UCSD-AML1 (cell line): ENCODE data around the gene CACNA1B.
A peak's percentile ranks its signal among the peaks of the same experiment; 100 is the strongest.
"Not testable (repeated sequence)": the region's sequence is repeated elsewhere in the genome, so short reads cannot be mapped to it uniquely, and the experiment has no call there.

Source experiments
- DNase-seq: peaks from one replicate; lab custom pipeline; 2025; ENCODE audit not compliant: unreplicated experiment; lab: John Stamatoyannopoulos, UW

CACNA1B gene

DNA sequence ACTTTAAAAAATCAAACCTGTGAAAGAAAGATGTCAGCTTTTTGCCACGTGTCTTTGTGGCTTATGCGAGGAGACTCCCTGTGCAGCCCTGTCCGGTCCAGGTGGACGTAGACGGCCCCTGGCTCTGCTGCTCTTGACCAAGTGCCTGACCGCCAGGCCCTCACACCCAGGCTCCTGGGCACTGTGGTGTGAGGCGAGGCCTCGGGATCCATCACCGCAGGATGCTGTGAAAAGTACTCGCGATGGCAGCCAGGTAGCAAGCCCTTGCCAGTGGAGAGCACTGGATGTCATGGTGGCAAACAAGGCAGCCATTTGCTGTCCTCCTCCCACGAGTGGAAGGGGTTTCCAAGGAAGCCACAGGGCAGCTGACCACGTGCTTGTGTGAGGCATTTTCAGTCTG is 245.1 kb downstream of the CACNA1B start:
- DNase-seq, result no peak

DNA sequence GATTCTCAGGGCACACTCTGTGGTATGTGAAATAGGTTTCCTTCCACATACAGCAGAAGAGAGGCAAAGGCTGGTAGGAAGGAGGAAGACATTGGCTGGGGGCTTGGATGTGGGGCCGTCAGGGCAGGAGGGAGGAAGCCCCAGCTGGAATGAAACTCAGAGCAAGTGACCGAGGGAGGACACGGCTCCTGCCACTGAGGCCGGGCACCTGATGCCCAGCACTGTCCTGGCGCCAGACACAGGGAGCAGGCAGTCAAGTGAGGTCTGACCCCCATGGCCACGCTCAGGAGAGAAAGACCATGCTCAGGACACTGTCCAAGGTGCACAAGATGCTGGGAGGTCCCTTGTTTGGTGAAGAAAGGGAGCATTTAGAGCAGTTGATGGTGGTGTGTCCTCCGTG is 245.5 kb downstream of the CACNA1B start:
- no peak for DNase-seq

DNA sequence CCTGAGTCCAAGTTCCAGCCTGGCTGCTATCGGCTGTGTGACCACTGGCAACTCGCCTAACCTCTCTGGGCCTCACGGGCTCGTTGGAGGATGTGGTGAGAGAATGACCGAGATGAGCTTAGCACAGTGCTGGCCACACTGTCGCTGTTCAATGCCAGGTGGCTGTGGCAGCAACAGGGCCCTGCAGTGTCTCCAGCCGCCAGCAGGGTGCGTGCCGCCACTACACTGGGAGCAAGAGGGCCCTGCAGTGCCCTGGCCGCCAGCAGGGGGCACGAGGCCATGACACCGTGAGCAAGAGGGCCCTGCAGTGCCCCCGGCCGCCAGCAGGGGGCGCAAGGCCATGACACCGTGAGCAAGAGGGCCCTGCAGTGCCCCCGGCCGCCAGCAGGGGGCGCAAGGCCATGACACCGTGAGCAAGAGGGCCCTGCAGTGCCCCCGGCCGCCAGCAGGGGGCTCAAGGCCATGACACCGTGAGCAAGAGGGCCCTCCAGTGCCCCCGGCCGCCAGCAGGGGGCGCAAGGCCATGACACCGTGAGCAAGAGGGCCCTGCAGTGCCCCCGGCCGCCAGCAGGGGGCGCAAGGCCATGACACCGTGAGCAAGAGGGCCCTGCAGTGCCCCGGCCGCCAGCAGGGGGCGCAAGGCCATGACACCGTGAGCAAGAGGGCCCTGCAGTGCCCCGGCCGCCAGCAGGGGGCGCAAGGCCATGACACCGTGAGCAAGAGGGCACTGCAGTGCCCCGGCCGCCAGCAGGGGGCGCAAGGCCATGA is 248.7 kb downstream of the CACNA1B start:
- DNase-seq, result not testable (repeated sequence)

DNA sequence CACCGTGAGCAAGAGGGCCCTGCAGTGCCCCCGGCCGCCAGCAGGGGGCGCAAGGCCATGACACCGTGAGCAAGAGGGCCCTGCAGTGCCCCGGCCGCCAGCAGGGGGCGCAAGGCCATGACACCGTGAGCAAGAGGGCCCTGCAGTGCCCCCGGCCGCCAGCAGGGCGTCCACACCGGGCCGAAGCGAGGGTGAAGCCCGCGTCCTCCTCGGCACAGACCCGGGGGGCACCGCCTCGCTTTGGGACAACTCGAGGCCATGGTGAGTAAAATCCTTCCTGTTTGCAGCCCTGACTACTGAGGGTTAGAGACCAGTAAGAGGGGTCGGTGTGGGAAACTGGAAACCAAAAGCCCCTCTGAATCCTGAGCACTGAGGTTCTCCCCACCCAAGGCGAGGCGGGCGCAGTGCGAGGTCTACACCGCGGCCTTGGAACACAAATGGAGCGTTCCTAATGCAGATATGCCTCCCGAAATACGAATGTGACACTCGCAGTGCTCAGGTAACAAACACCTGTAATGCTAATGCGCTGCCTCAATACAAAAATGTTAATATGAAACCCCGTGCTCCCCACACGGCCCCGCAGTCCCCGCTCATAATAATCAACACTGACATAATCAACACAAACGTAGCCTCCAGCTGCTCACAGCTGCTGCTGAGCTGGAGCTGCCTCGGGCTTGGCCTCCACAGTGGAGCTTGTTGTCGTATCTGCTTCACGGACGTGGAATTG is 249.4 kb downstream of the CACNA1B start:
- DNase-seq, result not testable (repeated sequence)

DNA sequence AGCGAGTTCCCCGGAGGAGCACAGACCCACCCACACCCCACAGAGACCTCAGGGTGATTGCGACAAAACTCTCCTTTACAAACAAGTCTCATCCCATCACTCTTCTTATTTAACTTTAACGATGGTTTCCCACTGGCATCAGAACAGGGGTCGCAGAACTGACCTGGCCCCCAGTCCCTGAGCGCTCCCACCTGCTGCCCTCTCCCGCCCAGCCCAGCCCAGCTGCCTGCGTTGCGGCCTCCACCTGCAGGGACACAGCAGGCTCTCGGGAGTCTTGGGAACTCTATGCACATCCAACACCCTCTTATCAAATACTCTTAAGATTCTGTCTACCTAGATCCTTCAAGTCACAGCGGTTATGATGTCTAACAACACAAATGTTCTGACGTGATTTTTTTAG is 250.4 kb downstream of the CACNA1B start:
- DNase-seq, result not testable (repeated sequence)

DNA sequence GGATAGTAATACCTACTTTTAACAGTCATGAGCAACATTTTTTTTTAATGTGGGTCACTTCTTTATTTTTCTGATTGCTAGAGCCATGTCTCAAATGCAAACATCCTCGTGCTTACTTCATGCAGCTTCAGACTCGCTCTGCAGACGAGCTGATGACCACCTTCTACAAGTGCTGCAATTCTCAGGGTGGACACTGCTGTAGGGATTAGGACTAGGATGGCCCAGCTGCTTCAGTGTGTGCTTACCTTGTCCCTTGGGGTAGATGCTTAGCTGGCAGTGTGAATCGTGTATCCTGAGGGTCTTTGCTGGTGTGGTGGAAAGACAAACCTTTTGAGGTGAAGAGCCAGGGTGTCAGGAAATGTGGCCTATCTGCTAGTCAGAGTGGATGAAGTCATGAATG is 251.7 kb downstream of the CACNA1B start:
- DNase-seq, result not testable (repeated sequence)

DNA sequence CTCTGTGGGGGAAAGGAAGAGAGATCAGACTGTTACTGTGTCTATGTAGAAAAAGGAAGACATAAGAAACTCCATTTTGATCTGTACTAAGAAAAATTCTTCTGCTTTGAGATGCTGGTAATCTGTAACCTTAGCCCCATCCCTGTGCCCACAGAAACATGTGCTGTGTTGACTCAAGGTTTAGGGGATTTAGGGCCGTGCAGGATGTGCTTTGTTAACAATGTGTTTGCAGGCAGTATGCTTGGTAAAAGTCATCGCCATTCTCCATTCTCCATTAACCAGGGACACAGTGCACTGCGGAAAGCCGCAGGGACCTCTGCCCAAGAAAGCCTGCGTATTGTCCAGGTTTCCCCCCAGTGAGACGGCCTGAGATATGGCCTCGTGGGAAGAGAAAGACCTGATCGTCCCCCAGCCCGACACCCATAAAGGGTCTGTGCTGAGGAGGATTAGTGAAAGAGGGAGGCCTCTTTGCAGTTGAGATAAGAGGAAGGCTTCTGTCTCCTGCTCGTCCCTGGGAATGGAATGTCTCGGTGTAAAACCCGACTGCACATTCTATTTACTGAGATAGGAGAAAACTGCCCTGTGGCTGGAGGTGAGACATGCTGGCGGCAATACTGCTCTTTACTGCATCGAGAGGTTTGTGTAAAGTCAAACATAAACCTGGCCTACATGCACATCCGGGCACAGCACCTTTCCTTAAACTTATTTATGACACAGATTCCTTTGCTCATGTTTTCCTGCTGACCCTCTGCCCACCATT is 255.5 kb downstream of the CACNA1B start:
- DNase-seq, result not testable (repeated sequence)

DNA sequence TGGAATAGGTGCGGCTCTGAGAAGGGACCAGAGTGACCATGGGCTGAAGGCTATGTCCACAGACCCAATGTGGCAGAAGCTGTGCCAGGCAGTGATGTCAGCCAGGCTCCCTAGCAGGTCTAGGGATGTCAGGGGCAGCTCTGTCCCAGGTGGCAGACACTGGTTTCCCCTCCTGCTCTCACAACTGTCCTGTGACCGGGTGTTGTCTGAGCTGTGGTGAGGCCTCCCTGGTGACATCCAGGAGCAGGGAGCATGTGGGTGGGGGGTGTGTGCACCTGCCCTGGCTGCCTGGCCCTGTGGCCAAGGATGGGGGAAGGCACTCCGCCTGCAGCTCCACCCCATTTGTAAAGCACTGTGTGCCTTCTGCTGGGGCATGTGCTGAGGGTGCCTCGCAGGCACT is 257.0 kb downstream of the CACNA1B start:
- not testable (repeated sequence) for DNase-seq

DNA sequence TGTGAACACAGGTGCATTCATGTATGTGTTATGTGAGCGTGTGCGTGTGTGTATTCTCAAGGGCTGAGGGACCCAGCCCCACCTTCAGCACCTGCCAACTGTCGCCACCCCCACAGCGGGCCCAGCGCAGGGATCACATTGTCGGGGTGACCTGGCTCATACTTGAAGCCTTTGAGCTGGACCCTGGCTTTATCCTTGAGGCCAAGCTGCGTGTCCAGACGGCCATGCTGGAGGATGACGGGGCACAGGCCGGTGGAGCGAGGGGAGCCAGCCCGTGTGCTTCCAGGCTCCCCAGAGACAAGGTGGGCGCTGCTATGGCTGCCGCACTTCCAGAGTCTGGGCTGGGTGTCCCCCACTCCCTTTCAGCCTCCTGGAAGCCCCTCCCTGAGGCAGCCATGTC is 261.5 kb downstream of the CACNA1B start:
- DNase-seq, result not testable (repeated sequence)

DNA sequence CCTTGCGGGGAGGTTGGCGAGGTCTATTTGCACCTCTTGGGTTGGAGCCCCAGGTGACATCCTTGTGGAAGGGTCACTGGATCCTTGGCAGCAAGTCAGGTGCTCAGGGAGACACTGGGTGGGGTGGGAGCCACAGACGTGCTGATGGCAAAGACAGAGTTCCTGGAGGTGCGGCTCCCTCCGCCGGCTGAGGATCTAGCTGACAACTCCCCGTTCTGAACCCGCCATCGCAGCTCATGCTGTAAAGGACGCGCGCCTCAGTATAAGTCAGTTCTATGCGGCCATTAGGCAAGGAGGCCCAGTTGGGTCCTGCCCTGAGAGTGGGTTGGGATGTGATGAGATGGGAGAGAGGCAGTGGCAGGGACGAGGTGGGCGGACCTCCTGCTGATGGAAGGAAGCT is 263.4 kb downstream of the CACNA1B start:
- DNase-seq, result not testable (repeated sequence)

DNA sequence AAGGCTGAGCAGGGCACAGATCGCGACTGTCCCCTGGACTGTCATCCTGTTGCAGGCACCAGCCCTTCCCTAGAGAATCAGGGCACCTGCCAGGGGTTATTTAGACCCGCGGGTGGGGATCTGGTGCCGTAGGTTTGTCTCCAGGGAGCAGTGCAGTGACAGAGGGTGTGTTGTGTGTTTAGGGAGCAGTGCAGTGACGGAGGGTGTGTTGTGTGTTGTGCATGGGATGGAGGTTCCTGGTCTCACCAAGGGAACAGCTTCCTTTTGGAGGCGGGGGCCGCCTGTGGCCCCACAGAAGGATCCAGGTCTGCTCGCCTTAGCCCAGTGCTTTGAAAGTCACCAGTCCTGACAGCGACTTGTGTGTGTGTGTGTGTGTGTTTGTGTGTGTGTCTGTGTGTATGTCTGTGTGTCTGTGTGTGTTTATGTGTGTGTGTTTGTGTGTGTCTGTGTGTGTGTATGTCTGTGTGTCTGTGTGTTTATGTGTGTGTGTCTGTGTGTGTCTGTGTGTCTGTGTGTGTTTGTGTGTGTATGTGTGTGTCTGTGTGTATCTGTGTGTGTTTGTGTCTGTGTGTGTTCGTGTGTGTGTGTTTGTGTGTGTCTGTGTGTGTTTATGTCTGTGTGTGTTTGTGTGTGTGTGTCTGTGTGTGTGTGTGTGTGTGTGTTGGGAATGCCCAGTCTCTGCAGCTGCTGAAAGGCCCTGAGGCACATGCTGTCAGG is 265.1 kb downstream of the CACNA1B start:
- not testable (repeated sequence) for DNase-seq

DNA sequence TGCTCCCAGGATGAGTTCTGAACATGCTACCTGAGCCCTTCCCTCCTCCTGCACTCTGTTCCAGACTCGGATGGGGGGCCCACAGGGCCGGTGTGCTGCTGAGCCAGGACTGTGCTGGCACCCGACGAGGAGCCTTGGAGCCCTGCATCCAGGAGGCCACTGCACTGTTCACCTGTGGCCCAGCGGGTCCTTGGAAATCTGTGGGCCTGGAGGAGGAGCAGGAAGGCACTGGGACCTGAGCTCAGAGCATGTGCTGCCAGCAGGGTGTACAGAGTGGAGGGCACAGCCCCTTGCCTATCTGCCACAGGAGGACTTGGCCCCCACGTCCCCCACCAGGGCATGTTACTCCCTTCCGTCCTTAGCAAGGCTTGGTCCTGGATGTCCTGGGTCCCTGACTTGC is 265.9 kb downstream of the CACNA1B start:
- DNase-seq, result not testable (repeated sequence)

DNA sequence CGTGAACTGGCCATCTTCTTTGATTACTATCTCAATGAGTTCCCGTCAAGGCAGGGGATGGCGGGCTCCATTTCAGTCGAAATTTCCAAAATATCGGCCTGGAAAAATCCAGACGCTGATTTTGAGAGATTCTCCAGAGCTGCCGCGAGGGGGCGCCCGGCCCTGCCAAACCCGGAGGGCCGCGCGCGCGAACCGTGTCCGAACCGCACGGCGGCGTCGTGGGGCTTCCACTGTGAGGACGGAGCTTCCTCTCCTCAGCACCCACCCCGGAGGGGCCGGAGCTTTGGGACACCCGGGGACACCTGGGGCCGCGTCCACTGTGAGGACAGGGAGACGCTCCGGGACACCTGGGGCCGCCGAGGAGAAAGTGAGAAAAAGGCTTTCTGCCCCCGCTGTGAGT is 270.0 kb downstream of the CACNA1B start:
- peak; percentile 64 for DNase-seq

DNA sequence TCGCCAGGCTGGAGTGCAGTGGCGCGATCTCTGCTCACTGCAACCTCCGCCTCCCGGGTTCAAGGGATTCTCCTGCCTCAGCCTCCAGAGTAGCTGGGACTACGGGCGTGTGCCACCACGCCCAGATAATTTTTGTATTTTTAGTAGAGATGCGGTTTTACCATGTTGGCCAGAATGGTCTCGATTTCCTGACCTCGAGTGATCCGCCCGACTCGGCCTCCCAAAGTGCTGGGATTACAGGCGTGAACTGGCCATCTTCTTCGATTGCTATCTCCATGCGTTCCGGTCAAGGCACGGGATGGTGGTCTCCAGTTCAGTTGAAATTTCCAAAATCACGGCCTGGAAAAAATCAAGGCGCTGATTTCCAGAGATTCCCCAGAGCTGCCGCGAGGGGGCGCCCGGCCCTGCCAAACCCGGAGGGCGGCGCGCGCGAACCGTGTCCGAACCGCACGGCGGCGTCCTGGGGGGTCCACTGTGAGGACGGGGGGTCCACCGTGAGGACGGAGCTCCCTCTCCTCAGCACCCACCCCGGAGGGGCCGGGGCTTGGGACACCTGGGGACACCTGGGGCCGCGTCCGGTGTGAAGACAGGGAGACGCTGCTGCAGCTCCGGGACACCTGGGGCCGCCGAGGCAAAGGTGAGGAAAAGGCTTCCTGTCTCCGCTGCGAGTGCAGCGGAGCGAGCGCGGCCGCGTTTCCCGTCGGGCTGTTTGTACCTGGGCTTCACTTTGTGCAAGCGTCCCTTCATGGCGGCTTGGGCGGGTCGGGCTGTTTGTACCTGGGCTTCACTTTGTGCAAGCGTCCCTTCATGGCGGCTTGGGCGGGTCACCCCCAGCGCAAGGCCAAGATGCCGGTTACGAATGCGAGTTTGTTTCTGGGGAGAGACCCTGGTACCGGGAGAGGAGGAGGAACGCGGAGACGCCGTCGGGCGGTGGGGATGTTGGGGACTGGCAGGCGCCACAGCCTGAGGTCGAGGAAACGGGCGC is 272.4 kb downstream of the CACNA1B start:
- DNase-seq, result not testable (repeated sequence)

DNA sequence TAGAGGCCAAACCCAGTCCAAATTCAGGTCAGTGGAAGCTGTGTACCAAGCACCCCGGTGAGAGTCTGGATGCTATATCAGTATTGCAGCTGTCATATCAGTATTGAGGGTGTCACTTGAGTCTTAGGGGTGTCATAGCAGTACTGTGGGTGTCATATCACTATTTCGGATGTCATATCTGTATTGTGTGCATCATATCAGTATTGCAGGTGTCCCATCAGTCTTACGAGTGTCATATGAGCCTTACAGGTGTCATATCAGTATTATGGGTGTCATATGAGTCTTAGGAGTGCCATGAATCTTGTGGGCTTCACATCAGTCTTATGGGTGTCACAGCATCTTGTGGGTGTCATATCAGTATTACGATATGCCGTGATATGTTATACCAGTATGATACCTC is 278.2 kb downstream of the CACNA1B start:
- DNase-seq, result not testable (repeated sequence)

DNA sequence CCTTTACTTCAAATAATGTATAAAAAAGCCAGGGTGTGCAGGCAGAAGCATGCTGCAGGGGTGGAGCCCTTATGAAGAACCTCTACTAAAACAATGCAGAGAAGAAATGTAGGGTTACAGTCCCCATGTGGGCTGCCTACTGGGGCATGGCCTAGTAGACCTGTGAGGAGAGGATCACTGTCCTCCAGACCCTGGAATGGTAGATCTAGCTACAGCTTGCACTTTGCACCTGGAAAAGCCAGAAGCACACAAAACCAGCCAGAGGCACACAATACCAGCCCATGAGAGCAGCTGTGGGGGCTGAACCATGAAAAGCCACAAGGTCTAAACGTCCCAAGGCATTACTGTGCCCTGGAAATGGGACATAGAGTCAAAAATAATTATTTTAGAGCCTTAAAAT is 289.2 kb downstream of the CACNA1B start:
- not testable (repeated sequence) for DNase-seq
